Raji (cell line): ENCODE data around the gene PRKCSH.
A peak's percentile ranks its signal among the peaks of the same experiment; 100 is the strongest.

ENCODE experiments used
- POLR2A ChIP-seq: IDR thresholded peaks from 2 replicates; pipeline ENCODE4 v1.6.1; 2011; ENCODE audit warnings: low read depth, low read length, control low read depth; ENCODE audit not compliant: insufficient read depth

Gene PRKCSH, protein sequence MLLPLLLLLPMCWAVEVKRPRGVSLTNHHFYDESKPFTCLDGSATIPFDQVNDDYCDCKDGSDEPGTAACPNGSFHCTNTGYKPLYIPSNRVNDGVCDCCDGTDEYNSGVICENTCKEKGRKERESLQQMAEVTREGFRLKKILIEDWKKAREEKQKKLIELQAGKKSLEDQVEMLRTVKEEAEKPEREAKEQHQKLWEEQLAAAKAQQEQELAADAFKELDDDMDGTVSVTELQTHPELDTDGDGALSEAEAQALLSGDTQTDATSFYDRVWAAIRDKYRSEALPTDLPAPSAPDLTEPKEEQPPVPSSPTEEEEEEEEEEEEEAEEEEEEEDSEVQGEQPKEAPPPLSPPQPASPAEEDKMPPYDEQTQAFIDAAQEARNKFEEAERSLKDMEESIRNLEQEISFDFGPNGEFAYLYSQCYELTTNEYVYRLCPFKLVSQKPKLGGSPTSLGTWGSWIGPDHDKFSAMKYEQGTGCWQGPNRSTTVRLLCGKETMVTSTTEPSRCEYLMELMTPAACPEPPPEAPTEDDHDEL

DNA sequence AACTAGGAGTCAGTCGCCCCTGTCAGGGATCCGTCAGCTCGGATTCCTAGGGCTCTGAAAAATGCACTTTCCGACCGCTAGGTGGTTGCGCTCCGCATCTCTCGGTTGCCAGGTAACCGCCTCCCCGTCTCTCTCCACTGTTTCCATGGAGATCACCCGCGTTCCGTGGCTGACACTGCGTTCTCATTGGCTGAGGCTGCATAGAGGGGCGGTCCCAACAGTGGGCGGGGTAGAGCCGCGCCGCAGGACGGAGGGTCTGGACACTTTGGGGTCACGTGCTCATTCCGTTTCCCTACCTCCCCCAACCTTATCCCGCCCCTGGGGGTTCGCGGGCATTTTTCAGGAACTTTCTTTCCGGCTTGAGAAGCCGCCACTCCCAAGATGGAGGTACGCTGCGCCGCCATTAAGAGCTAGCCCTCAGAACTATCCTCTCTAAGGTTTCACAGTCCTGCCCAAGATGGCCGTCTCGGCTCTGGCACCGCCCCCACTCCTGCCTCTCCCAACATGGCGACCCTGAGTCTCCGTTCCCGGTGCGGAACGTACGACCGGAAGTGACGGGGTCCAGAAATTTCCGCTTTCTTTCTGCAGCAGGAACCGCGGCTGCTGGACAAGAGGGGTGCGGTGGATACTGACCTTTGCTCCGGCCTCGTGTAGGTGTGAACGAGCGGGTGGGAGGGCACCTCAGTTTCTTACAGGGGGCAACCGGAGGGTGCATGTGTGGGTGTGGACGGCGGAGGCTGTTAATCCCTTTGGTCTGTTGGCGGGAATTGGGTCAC, at the start of gene PRKCSH, which contains the start of gene ODAD3:
Gene PRKCSH, plus strand, starts transcription at position 579 of the 776 bp plus-strand sequence. CDS start 483 bp downstream, outside the sequence.
Gene ODAD3, minus strand, starts transcription at position 65 of the 776 bp plus-strand sequence. CDS start 105 bp downstream, outside the sequence.
- peak; percentile 91 for TF ChIP-seq POLR2A

DNA sequence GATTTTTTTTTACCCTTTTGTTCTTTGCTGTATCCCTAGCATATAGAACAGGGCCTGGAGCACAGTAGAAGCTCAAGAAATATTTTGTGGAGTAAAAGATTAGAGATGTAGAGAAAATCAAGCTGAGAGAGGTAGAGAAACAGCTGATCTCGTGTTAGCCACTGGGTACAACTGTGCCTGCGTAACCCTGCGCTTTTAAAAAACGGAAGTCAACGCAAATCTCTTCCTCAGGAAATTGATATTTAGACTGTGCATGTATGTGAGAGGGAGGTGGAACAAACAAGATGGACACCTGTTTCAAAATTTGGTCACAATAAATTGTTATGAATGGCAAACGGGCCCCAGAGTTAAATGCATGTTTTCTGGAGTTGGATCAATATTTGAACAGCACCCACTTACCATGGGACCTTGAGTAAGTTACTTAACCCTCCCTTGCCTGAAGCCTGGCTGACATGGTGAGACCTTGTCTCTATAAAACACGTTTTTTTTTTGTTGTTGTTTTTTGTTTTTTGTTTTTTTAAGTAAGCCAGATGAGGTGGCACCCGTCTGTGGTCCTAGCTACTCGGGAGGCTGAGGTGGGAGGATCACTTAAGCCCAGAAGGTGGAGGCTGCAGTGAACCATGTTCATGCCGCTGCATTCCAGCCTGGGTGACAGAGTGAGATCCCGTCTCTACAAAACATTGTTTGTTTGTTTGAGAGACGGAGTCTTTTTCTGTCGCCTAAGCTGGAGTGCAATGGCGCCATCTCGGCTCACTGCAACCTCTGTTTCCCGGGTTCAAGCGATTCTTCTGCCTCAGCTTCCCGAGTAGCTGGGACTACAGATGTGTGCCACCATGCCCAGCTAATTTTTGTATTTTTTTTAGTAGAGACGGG, 48.0 kb upstream of the PRKCSH start:
- TF ChIP-seq POLR2A: no peak

DNA sequence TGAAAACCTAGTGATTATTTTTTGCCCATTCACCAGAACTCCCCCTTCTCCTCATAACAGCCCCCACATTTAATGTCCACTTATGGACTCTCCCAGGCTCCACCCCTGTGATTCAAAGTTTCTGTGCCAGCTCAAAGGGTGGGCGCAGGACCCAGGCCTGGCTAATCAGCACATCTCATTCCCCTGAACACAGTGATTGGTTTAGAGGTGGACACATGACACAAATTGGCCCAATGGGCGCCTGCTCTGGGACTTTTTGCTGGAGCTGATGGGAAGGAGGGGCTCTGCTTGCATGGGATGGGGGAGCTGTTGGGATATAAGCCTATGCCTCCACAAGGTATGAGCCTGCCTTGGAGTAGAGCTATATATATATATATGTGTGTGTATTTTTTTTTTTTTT, 45.1 kb upstream of the PRKCSH start:
- TF ChIP-seq POLR2A: no peak

DNA sequence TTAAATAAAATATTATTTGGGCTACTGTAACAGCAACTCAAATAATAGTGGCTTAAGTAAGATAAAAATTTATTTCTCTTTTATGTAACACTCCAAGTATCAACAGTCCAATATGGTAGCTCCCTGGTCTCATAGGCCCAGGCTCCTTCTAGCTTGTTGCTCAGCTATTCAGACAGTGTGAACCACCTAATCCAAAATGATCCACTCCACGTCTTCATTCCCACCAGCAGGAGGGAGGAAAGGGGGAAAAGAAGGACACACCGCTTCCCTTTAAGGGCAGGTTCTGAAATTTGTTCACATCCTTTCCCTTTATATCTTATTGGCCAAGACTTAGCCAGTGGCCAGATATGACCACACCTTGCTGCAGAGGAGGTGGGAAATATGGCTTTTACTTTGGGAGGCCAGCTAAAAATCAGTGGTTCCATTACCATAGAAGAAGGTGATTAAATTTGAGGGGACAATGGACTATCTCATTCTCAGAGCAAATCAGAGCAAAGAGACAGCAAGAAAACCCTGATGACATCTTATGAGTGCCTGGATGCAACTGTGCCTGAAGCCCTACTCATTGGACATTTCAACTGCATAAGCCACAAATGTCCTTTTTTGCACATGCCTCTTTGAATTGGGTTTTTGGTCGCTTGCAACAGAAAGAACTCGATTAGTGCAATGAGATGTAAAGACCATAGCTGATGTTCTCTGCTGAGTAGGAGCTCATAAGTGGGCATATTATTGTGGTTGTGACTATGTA, 44.3 kb upstream of the PRKCSH start:
- no peak for TF ChIP-seq POLR2A

DNA sequence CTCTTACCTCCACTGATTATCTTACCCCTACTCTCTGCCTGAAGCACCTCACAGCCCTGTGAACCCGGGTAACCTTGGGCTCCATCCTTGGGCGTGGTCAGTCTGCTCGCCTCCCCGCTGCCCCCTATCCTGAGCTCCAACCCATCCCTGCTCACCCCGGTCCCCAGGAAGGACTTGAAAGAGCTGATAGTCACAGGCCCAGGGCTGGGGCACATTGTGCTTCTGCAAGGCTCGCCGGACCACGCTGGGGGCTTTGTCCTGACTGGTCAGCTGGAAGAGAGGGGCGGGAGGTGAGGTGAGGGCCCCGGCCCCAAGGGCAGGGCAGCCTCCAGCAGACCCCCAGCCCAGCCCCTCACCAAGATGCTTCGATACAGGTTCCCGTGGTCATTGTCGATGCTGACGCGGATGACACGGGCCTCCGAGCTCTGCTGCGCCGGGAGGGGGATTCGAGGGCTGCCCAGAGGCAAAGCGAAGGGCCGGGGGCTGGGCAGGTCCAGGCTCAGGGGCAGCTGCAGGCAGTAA, 38.3 kb upstream of the PRKCSH start:
- TF ChIP-seq POLR2A: no peak

DNA sequence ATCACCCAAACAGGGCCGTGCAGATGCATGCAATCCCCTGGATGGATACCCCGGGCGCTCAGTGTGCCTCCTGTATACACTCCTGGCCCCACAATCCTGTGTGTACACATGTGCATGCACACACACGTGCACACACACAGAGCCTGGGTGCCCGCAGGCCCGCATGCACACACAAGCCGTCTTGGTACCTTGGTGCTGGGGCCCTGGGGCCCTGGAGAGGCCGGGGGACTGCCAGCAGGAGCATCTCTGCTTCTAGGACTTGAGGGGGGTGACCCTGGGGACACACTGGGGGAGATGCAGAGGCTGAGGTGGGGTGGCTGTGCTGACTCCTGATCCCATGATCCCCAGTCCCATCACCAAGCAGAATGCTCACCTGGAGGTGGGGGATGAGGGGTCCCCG, 35.8 kb upstream of the PRKCSH start:
- TF ChIP-seq POLR2A: no peak

DNA sequence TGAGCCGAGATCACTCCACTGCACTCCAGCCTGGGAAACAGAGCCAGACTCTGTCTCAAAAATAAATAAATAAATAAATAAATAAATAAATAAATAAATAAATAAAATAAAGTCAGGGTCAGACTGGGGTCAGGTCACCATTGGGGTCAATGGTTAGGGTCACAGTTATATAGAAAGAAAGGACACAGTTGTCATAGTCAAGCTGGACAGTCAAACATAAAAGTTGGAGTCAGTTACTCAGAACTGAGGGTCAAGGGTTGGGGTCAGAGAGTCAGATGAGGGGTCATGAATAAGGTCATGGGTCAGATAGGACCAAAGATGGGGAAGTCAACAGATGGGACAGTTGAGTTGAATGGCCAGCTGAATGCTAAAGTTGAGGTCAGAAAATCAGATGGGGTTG, 34.6 kb upstream of the PRKCSH start:
- no peak for TF ChIP-seq POLR2A

DNA sequence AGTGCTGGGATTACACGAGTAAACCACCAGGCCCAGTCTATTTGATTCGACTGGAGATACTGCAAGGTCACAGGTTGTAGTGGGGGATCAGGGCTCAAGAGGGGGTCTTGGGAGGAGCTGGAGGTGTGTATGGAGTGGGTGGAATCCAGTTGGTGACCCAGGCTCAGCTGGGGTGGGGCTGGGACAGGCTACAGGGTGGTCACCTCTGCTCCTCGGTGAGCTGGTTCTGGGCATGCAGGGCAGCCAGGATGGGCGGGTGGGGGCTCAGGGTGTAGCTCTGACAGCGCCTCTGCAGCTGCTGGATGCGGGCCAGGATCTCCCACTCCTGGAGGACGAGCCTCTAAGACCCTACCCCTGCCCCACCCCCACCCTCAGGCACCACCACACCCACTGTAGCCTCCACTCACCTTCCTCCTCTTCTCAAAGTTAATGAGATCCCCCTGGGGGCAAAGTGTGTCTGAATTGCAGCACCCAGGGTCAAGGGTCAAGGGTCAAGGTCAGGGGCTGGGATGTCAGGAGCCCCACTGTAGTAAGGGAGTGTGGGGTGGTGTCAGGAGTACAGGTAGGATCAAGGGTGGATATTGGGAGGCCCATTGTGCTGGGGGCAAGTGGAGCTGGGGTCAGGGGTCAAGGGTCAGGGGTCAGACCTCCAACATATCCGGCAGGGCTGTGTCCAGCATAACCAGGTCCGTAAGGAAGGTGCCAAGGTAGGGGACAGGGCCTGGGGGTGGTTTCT, 33.5 kb upstream of the PRKCSH start:
- TF ChIP-seq POLR2A: no peak

DNA sequence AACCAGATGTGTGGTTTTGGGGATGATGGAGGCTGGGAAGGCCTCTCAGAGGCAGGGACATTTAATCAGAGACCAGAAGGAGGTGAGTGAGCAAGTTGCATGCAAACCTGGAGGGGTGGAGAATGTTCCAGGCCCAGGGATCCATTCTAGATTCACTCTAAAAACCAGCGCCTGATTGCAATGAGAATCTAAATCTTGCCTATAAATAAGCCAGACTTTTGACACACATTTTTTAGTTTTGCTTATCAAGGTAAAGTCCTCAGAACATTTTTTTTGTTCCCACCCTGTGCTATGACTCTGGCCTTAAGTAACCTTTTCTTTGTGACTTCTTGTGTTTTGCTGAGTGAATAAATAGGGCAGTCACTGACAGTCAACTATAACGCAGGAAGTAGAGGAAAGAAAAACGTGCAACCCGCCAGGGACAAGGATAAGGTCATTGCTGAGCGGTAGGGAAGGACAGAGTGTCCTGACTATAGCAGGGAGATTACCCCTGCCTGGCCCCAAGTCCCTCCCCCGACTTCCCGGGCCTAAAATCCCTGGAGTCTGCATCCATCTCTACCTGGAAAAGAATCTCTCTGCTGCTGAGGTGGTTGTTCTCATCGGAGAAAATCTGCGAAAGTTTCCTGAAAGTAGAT, 30.7 kb upstream of the PRKCSH start:
- TF ChIP-seq POLR2A: no peak

DNA sequence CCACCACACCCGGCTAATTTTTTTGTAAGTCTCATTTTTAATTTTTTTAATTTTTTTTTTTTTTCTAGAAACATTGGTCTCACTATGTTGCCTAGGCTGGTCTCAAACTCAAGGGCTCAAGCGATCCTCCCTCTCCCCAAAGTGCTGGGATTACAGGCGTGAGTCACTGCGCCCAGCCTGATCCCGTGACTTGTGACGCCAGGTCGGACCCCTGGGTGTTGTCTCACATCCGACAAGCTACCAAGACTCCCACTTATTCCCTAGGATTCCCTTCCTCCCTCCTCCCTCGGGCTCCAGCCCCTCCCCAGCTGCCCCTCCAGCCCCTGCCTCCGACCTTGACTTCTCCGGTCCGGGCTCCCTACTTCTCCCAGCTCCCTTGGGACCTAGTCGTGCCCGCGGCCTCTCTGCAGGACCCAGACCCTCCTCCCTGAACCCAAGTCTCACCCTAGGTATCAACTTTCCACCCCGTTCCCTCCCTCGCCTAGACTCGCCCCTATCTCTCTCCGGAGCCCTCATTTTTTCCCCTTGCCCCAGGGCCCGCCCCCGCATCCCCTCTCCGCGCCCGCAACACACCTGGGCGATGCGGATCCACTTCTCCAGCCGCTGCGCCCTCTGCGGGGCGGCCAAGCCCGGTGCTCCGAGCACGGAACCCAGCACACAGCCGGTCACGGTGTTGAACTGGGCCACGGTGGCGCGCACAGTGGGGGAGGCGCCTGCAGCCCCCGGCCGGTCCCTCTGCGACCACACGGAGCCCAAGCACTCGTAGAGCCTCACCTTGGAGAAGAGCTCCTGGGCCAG, 29.4 kb upstream of the PRKCSH start:
- no peak for TF ChIP-seq POLR2A

DNA sequence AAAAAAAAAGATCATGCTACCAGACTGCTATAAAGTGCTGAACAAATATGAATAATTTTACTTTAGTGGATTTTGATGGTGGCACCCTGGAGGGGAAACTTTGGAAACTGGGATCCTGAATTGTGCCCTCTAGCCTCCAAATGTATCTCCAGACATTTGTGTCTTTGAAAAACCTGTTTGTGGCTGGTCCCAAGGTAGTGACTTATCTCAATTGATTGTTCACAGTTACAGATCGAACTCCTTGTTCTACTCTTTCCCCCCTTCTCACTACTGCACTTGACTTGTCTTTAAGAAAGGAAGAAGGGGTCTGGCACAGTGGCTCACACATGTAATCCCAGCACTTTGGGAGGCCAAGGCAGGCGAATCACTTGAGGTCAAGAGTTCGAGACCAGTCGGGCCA, 26.8 kb upstream of the PRKCSH start:
- TF ChIP-seq POLR2A: no peak

DNA sequence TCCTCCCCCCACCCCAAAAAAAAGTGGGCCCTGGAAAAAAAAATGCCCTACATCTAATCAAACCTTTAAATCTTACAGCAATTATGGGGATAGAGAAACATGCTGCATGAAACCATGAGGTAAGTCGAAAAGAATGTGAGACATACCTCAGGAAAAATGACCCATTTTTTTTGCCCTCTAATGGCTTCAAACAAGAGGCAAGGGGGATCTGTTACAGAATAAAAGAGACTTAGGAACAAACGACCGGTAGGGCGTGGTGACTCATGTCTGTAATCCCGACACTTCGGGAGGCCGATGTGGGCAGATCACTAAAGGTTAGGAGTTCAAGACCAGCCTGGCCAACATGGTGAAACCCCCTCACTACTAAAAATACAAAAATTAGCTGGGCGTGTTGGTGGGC, 24.8 kb upstream of the PRKCSH start:
- TF ChIP-seq POLR2A: no peak
